NT2/D1 (cell line): ENCODE results near the gene GALNT18.

Experiments
- SUZ12 ChIP-seq: IDR thresholded peaks from 2 replicates; pipeline ENCODE4 v1.6.1; 2011; ENCODE audit not compliant: insufficient read length, insufficient read depth; ENCODE audit errors: extremely low read depth
- YY1 ChIP-seq: IDR thresholded peaks from 2 replicates; pipeline ENCODE4 v1.6.1; 2011; ENCODE audit not compliant: insufficient read length, insufficient read depth

DNA sequence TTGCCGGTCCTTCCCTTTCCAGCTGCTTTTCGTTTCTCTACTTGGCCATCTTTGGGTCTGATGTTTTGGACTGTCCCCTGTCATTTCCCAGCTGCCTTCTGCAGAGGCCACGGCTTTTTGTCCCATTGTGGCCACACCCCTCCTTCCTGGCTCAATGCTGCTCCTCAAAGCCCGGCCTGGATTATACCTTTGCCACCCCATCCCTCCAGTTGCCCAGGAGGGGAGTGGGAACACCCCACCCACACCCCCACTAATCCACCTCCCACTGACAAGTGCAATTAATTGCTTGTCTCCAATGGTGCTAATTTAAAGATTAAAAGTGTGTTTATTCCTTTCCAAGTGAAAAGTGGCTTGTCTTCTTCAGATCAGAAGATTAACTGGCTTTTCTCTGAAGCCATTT, 234.6 kb downstream of the GALNT18 start:
- no peak for TF ChIP-seq YY1
- no peak for TF ChIP-seq SUZ12
